Measurements from ENCODE around the gene IL1RL1.

GRCh38 chr2:102306125-102306524, 5.2 kb upstream of the IL1RL1 start:
- TF ChIP-seq EZH2 (IDR thresholded peaks at IDR 0.05) (no peak), FOXP2 (optimal IDR thresholded peaks at IDR 0.05; ENCODE audit: control extremely low read depth, extremely low read length, insufficient read depth) (no peak)
